HFF-Myc (cell line): Measurements from ENCODE around the gene BACE2.

Experiments used
- DNase-seq: peaks from one replicate; pipeline ENCODE4 v3.0.0-alpha.2; 2011; ENCODE audit warnings: low read depth; ENCODE audit errors: extremely low read depth
- H3K4me3 ChIP-seq: replicated peaks from 2 replicates; pipeline ENCODE4 v1.5.1; 2011; ENCODE audit warnings: low read depth, mild to moderate bottlenecking, control low read depth, low read length
- TF ChIP-seq, protein P1 (sequence below): IDR thresholded peaks from 2 replicates; pipeline ENCODE4 v1.5.1; 2012; ENCODE audit warnings: mild to moderate bottlenecking, low read depth, low read length, control low read depth; ENCODE audit errors: missing control alignments

BACE2 gene

DNA sequence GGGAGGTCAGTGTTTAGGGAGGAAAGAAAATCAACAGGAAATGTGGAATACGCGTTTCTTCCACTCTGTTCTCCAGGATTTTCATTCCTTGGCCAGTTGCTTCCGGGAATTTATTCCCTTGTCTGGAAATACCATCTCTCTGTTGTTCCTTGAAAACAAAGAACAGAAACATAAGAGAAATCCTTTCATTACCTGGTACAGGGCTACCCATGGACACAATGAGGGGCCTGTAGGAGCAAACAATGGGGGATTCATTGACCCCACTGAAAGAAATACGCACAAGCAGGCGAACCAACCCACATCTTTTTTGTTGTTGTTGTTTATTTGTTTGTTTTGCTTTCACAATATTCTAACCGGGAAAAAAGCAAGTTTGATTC lies 20.0 kb upstream of the BACE2 start:
- TF ChIP-seq, protein P1, sequence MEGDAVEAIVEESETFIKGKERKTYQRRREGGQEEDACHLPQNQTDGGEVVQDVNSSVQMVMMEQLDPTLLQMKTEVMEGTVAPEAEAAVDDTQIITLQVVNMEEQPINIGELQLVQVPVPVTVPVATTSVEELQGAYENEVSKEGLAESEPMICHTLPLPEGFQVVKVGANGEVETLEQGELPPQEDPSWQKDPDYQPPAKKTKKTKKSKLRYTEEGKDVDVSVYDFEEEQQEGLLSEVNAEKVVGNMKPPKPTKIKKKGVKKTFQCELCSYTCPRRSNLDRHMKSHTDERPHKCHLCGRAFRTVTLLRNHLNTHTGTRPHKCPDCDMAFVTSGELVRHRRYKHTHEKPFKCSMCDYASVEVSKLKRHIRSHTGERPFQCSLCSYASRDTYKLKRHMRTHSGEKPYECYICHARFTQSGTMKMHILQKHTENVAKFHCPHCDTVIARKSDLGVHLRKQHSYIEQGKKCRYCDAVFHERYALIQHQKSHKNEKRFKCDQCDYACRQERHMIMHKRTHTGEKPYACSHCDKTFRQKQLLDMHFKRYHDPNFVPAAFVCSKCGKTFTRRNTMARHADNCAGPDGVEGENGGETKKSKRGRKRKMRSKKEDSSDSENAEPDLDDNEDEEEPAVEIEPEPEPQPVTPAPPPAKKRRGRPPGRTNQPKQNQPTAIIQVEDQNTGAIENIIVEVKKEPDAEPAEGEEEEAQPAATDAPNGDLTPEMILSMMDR = no peak
- DNase-seq = no peak

DNA sequence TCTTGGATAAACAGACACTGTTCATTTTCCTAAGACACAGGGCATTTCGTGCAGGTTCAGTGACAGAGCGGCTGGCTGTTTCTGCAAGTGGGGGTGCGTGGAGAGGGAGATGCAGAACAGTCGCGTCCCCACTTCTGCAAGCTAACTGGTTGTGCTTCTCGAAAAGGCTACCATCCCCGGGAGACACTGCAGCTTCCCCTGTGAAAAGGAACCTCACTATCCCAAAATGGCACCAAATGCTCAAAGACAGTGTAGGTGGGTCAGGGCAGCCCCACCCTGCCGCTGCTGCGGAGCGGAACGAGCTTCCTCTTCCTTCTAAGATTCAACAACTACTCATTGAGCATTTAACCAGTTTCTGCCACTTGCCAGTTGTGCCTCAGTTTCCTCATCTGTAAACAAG lies 19.2 kb upstream of the BACE2 start:
- H3K4me3 ChIP-seq = no peak overlapping the region
- DNase-seq = no peak
- TF ChIP-seq, protein P1 = no peak

More for the DNA sequence above, 20.0 kb upstream of the BACE2 start:
- no peak overlapping the region for H3K4me3 ChIP-seq

DNA sequence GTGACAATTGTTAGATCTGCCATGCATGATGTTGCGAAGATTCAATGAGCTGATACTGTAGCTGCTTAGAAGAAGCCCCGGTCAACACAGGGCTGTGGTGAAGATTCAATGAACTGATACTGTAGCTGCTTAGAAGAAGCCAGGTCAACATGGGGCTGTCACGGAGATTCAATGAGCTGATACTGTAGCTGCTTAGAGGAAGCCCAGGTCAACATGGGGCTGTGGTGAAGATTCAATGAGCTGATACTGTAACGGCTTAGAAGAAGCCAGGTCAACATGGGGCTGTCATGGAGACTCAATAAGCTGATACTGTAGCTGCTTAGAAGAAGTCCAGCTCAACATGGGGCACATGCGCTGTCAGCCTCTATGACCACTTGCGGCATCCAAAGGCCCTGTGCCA lies 18.8 kb upstream of the BACE2 start:
- TF ChIP-seq, protein P1 = no peak
- no peak for DNase-seq

DNA sequence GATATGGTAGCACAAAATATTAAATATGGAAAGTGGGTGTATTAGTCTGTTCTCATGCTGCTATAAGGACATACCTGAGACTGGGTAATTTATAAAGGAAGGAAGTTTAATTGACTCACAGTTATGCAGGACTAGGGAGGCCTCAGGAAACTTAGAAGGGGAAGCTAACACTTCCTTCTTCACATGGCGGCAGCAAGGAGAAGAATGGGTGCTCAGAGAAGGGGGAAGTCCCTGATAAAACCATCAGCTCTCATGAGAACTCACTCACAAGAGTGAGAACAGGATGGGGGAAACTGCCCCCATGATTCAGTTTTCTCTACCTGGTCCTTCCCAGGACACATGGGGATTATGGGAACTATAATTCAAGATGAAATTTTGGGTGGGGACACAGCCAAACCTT lies 15.8 kb upstream of the BACE2 start:
- TF ChIP-seq, protein P1 = no peak
- no peak overlapping the region for H3K4me3 ChIP-seq
- no peak for DNase-seq

More for the DNA sequence above, 18.8 kb upstream of the BACE2 start:
- no peak overlapping the region for H3K4me3 ChIP-seq

DNA sequence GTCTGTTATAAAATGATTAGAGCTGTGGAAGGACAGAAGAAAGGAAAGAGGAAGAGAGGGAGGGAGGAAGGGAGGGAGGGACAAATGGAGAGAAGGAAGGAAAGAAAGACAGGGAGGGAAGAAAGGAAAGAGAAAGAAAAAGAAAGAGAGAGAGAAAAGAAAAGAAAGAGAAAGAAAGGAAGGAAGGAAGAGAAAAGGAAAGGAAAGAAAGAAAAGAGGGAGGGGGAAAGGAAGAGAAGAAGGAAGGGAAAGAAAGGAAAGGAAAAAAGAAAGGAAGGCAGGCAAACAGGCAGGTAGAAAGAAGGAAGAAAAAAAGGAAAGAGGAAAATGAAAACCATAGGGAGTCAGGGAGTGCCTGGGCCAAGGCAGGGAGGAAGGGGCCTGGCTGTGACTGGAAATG lies 14.5 kb upstream of the BACE2 start:
- H3K4me3 ChIP-seq = no peak overlapping the region
- TF ChIP-seq, protein P1 = no peak
- DNase-seq = no peak

DNA sequence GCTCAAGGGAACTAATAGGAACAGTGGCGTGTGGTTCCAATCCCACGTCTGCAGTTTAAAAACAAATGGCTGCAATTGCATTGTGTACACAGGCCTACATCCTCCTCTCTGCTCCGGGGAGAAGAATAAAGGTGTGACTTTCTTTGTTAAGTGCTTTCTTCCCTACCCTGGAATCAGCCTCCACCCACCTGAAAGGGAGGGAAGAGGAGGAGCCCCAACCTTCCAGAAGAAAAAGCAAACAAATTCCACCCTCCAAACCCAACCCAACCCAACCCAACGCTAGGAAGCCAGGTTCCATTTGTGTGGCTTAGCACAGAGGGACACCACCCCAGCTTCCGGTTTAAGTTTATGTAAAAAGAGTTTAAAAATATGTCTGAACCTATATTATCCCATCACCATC lies 11.8 kb upstream of the BACE2 start:
- TF ChIP-seq, protein P1 = no peak
- H3K4me3 ChIP-seq = no peak overlapping the region
- DNase-seq = no peak

GRCh38 chr21:41158026-41158425 lies 9.9 kb upstream of the BACE2 start:
- TF ChIP-seq, protein P1 = no peak
- DNase-seq = no peak

More at GRCh38 chr21:41158026-41158425, 9.9 kb upstream of the BACE2 start:
- H3K4me3 ChIP-seq = no peak overlapping the region
